Endothelial cell (in vitro differentiated cells): ENCODE data around the gene SLC38A9. TPM values are rescaled to one million over a fixed set of nuclear protein-coding genes. Genes with fewer than 3 reads are reported as not detected.

Source experiments
- DNase-seq: peaks from one replicate; pipeline ENCODE4 v3.0.0; 2021; ENCODE audit warnings: low spot score
- H3K27ac Mint-ChIP-seq: one replicate; pipeline ENCODE4 v1.8.0; 2021; ENCODE audit warnings: mixed read lengths, inconsistent platforms; ENCODE audit not compliant: unreplicated experiment
- H3K27me3 Mint-ChIP-seq: one replicate; pipeline ENCODE4 v1.8.0; 2021; ENCODE audit warnings: mild to moderate bottlenecking, moderate library complexity, mixed read lengths, inconsistent platforms; ENCODE audit not compliant: unreplicated experiment
- H3K36me3 Mint-ChIP-seq: one replicate; pipeline ENCODE4 v1.8.0; 2021; ENCODE audit warnings: mild to moderate bottlenecking, low read depth, mixed read lengths, inconsistent platforms; ENCODE audit not compliant: unreplicated experiment
- H3K4me1 Mint-ChIP-seq: one replicate; pipeline ENCODE4 v1.8.0; 2021; ENCODE audit warnings: mild to moderate bottlenecking, mixed read lengths, inconsistent platforms; ENCODE audit not compliant: unreplicated experiment
- H3K4me3 Mint-ChIP-seq: one replicate; pipeline ENCODE4 v1.8.0; 2021; ENCODE audit warnings: mild to moderate bottlenecking, mixed read lengths, inconsistent platforms; ENCODE audit not compliant: unreplicated experiment
- H3K9me3 Mint-ChIP-seq: one replicate; pipeline ENCODE4 v1.8.0; 2021; ENCODE audit warnings: mixed read lengths, inconsistent platforms; ENCODE audit not compliant: unreplicated experiment
- total RNA-seq: library from RNA; stranded (reverse); fragmentation: NEBNext Ultra II Directional; extraction: Animal tissue kit (Norgen Biotek cat#: 25700); gene quantifications from one replicate; pipeline ENCODE4 v1.2.1, GENCODE V29; 2021; ENCODE audit not compliant: unreplicated experiment
- TF ChIP-seq, protein P1 (sequence below): fragments of 200-600 bp; sonication (generic); IDR thresholded peaks from one replicate; pipeline ENCODE4 v1.5.0; 2021; ENCODE audit warnings: antibody characterized with exemption; ENCODE audit not compliant: unreplicated experiment

SLC38A9 gene
- total RNA-seq, 1 donor from 2014 or later: 45.5 TPM

DNA sequence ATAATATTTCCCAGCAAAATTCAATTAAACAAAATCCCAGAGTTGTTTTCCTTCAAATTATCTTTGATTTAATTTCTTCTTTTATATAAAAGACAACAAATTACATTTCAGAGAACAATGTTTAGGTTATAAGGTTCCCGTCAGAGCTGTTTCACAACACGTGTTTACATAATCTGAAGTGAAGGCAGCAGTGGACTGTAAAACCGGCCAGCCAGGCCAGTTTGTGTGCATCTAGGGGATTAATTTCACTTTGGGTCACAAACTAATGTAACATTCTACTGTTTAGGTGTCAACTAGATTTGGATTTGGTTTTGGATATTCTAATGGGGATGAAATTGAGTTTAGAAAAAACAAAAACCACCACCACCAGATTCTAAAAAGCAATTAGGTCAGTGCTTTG lies 90.9 kb downstream of the SLC38A9 start:
- DNase-seq: no peak
- H3K4me3 Mint-ChIP-seq: no peak overlapping the region
- H3K4me1 Mint-ChIP-seq: peaks cover 11% of the 10 kb centered on the region
- peaks cover 3% of the 10 kb centered on the region for H3K27me3 Mint-ChIP-seq
- no peak overlapping the region for H3K27ac Mint-ChIP-seq
- peaks cover 4% of the 10 kb centered on the region for H3K36me3 Mint-ChIP-seq
- TF ChIP-seq, protein P1, sequence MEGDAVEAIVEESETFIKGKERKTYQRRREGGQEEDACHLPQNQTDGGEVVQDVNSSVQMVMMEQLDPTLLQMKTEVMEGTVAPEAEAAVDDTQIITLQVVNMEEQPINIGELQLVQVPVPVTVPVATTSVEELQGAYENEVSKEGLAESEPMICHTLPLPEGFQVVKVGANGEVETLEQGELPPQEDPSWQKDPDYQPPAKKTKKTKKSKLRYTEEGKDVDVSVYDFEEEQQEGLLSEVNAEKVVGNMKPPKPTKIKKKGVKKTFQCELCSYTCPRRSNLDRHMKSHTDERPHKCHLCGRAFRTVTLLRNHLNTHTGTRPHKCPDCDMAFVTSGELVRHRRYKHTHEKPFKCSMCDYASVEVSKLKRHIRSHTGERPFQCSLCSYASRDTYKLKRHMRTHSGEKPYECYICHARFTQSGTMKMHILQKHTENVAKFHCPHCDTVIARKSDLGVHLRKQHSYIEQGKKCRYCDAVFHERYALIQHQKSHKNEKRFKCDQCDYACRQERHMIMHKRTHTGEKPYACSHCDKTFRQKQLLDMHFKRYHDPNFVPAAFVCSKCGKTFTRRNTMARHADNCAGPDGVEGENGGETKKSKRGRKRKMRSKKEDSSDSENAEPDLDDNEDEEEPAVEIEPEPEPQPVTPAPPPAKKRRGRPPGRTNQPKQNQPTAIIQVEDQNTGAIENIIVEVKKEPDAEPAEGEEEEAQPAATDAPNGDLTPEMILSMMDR: no peak
- H3K9me3 Mint-ChIP-seq: no peaks in the 10 kb centered on the region

DNA sequence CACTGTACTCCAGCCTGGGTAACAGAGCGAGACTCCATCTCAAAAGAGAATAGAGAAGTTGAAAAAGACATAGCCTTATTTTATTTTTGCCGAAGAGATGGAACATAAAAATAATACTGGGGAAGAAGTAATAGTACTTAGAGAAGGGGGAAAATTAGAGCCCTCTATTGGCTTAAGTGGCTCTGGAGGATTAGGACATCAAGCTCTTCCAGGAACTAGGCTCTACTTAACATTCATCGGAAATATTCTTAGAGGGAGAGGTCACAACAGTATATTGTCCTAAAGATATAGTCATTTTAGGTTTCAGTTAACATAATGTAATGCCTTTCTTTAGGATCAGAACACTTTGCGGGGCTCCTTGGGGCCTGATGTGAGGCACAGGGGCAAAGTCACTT lies 91.4 kb downstream of the SLC38A9 start:
- no peak overlapping the region for H3K27ac Mint-ChIP-seq
- H3K4me1 Mint-ChIP-seq: peaks cover 16% of the 10 kb centered on the region
- TF ChIP-seq, protein P1: no peak
- H3K4me3 Mint-ChIP-seq: no peak overlapping the region
- DNase-seq: no peak
- H3K27me3 Mint-ChIP-seq: peaks cover 5% of the 10 kb centered on the region
- H3K36me3 Mint-ChIP-seq: peaks cover 3% of the 10 kb centered on the region
- no peaks in the 10 kb centered on the region for H3K9me3 Mint-ChIP-seq

DNA sequence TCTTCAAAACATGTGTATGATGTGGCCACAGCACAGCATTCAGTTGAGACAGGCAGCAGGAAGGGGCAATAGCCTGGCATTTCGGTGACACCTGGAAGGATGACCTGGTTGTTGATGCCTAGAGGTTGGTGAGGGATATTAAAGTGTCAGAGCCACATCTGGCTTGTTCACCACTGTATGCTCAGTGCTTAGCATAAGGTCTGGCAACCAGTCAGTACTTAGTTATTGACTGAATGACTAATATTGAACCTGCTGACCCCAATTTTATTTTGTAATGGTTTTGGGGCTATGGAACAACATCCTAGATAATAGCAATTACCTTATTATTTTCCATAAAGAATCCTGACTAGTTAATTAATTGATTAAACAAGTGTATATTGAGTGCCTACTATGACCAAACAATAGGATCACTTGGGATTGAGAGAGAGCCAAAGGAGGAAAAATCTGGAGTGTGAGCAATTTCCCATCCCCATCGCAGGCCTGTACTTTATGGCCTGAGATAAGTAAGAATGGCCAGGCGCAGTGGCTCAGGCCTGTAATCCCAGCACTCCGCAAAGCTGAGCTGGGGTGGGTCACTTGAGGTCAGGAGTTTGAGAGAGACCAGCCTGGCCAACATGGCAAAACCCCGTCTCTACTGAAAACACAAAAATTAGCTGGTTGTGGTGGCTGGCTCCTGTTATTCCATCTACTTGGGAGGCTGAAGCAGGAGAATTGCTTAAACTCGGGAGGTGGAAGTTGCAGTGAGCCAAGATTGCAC lies 91.9 kb downstream of the SLC38A9 start:
- no peaks in the 10 kb centered on the region for H3K36me3 Mint-ChIP-seq
- peaks cover 20% of the 10 kb centered on the region for H3K4me1 Mint-ChIP-seq
- H3K27ac Mint-ChIP-seq: no peak overlapping the region
- H3K4me3 Mint-ChIP-seq: no peak overlapping the region
- TF ChIP-seq, protein P1: no peak
- H3K27me3 Mint-ChIP-seq: peaks cover 6% of the 10 kb centered on the region
- H3K9me3 Mint-ChIP-seq: no peaks in the 10 kb centered on the region
- no peak for DNase-seq

- peaks cover 6% of the 10 kb centered on the region for H3K27me3 Mint-ChIP-seq
- peaks cover 7% of the 10 kb centered on the region for H3K36me3 Mint-ChIP-seq
- DNase-seq: no peak
- H3K4me3 Mint-ChIP-seq: no peak overlapping the region
- TF ChIP-seq, protein P1: no peak
- H3K4me1 Mint-ChIP-seq: peaks cover 20% of the 10 kb centered on the region
- H3K27ac Mint-ChIP-seq: no peak overlapping the region
- H3K9me3 Mint-ChIP-seq: no peaks in the 10 kb centered on the region
Observed at GRCh38 chr5:55618318-55618717, 93.8 kb downstream of the SLC38A9 start.

GRCh38 chr5:55613112-55613868 lies 98.8 kb downstream of the SLC38A9 start:
- no peak overlapping the region for H3K4me3 Mint-ChIP-seq
- H3K9me3 Mint-ChIP-seq: no peaks in the 10 kb centered on the region
- no peak for DNase-seq
- TF ChIP-seq, protein P1: no peak
- H3K27ac Mint-ChIP-seq: no peak overlapping the region
- peaks cover 7% of the 10 kb centered on the region for H3K36me3 Mint-ChIP-seq
- H3K27me3 Mint-ChIP-seq: peaks cover 6% of the 10 kb centered on the region
- H3K4me1 Mint-ChIP-seq: peaks cover 20% of the 10 kb centered on the region
